GM12864 (cell line): ENCODE data around the gene YOD1.

Source experiments
- DNase-seq: peaks from one replicate; pipeline ENCODE4 v3.0.0-alpha.2; 2011; ENCODE audit warnings: low read depth
- H3K4me3 ChIP-seq: 2 replicates; pipeline ENCODE4 v1.5.1; 2011; ENCODE audit warnings: mild to moderate bottlenecking, low read depth, low read length, control low read depth
- TF ChIP-seq, protein P1 (sequence below): IDR thresholded peaks from 2 replicates; pipeline ENCODE4 v1.5.1; 2011; ENCODE audit warnings: low read depth, mild to moderate bottlenecking, moderate library complexity, low read length, control low read depth, inconsistent platforms; ENCODE audit errors: missing control alignments

Gene YOD1

DNA sequence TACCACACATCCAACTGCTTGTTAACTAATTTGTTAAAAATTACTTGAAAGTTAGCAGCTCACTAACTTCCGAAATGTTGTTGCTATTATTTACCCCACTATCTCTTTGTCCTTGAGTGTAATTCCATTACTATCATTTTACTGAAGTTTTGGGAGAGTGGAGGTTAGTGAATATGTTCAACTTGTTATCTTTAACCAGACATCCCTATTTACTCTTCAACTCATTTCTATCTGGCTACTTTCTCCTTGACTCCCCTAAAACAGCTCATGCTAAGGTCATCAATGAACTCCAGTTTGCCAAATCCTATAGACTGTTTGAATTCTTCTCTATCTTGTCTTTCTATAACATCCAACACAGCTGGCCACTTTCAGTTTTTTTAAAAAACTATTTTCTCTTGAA, 14.1 kb downstream of the YOD1 start:
- DNase-seq, result no peak
- TF ChIP-seq, protein P1, sequence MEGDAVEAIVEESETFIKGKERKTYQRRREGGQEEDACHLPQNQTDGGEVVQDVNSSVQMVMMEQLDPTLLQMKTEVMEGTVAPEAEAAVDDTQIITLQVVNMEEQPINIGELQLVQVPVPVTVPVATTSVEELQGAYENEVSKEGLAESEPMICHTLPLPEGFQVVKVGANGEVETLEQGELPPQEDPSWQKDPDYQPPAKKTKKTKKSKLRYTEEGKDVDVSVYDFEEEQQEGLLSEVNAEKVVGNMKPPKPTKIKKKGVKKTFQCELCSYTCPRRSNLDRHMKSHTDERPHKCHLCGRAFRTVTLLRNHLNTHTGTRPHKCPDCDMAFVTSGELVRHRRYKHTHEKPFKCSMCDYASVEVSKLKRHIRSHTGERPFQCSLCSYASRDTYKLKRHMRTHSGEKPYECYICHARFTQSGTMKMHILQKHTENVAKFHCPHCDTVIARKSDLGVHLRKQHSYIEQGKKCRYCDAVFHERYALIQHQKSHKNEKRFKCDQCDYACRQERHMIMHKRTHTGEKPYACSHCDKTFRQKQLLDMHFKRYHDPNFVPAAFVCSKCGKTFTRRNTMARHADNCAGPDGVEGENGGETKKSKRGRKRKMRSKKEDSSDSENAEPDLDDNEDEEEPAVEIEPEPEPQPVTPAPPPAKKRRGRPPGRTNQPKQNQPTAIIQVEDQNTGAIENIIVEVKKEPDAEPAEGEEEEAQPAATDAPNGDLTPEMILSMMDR, result no peak

DNA sequence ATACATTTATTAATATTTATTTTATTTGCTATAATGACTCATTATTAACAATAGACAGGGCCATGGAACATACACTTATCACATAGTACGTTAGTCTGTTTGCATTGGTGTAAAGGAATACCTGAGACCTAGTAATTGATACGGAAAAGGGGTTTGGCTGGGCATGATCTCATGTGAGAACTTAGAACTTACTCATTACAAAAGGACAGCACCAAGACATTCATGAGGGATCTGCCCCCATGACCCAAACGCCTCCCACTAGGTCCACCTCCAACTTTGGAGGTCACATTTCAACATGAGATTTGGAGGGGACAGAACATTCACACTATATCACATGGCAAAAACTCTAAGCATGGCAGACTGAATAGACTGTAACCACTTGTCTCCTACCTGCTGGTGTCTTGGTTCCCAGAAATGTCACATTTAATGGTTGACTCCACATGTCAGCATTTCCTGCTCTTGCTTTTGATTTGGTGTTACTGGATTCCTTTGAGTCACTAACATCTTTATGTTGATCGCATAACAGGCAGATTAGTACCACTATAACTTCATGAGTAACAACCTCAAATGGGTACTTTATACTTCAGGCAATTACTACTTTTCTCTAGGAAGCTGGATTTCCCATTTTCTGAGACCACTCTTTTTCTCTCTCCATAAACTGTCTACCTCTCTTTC, 15.0 kb downstream of the YOD1 start:
- no peak overlapping the region for H3K4me3 ChIP-seq
- TF ChIP-seq, protein P1, result no peak
- no peak for DNase-seq

More for the DNA sequence above, 14.1 kb downstream of the YOD1 start:
- H3K4me3 ChIP-seq, result no peak overlapping the region

DNA sequence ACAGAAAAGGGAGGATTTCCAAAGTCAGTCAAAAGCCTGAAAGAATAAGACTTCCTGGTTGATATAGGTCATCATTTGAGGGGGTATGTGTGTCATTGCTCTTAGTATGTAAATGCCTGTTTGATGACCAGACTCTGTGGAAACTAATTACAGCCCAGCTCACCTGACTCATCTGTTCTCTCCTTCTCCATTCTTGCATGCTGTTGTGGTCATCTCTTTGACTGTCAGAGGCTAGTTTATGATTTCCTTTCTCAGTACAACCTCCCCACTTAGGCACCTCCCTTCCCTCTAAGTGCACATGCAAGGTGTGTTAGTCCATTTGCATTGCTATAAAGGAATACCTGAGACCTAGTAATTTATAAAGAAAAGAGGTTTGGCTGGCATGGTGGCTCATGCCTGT, 16.0 kb downstream of the YOD1 start:
- TF ChIP-seq, protein P1, result no peak
- no peak overlapping the region for H3K4me3 ChIP-seq
- DNase-seq, result no peak

DNA sequence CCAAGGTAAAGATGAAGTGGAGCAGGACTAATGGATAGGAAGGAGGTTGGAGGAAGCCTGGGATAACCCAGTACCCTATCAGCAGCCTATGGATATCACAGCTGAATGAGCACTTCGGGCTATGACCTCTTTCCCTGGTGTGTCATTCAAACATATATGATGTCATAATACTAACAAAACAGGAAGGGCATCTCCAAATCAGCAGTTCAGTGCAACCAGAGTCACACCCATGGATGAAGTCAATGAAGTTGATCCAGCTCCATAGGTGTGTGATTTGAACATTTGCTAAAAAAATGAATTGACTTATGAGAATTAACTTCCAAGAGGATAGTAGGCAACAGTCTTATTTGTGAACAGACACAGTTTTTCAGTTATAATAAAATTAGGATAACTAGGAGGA, 16.8 kb downstream of the YOD1 start:
- no peak overlapping the region for H3K4me3 ChIP-seq
- no peak for DNase-seq
- TF ChIP-seq, protein P1, result no peak

DNA sequence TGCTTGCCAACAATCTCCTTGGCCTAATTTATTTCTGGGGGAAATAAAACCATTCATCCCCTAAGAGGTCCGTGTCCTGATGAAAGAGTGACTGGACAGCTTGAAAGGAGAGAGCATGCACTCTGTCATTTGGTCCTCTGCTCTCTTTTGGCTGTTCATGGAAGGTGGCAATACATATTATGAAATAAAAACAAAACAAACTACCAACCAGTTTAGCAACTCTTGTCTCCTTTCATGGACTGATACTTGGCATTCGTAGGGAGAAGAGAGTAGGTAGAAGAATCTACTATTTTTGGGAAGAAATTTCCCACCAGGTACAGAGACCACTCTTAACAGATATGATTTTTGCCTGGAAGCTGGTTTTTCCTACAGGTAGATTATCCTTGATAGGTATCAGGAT, 17.7 kb downstream of the YOD1 start:
- no peak for DNase-seq
- no peak overlapping the region for H3K4me3 ChIP-seq
- TF ChIP-seq, protein P1, result no peak

DNA sequence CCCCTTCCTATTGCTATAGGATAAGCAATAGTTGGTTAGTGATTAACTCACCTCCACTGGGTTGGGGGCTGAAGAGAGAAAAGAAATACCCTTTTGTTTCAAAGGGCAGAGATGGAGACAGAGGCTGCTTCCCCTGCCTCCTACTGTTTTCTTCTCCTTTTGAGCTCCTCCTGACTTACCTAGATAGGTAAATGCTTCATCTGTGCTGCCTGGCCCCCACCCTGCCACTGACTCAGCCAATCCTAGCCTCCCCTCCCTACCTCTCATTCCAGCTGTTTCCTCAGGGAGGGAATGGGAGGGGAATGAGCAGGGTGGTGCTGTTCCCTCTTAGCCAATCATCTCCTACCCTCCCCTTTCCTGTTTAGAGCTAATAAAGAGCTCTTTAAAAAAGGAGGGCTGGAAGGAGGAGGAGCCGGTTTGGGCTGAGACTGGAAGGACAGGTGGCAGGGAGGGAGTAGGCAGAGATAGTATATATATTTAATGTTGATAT, 18.4 kb downstream of the YOD1 start, which contains the start of gene C1orf116:
TSS of gene C1orf116 (minus strand) at position 229 of the 490 bp plus-strand sequence. CDS start 5,158 bp downstream, outside the sequence.
- no peak within 1 kb of the TSS for H3K4me3 ChIP-seq
- no peak for DNase-seq
- TF ChIP-seq, protein P1, result no peak
